Measurements from ENCODE around the gene PLK1.
"Not testable (repeated sequence)": the region's sequence is repeated elsewhere in the genome, so short reads cannot be mapped to it uniquely, and the experiment has no call there.

Gene PLK1

GRCh38 chr16:23729503-23730424 lies 51.1 kb downstream of the PLK1 start:
- Histone ChIP-seq H3K36me3 (ENCODE audit: control insufficient read depth, insufficient read depth, low read length) (no peaks in the 10 kb centered on the region), H3K4me3 (replicated peaks; ENCODE audit: low read depth, low read length) (no peak overlapping the region), H3K27me3 (replicated peaks; ENCODE audit: control insufficient read depth, insufficient read depth, low read length) (no peaks in the 10 kb centered on the region)
- no peak for DNase-seq (ENCODE audit: extremely low read depth, insufficient read length)
- no peak for TF ChIP-seq CTCF (IDR thresholded peaks at IDR 0.05; ENCODE audit: insufficient read depth, low read length, poor library complexity, severe bottlenecking)

DNA sequence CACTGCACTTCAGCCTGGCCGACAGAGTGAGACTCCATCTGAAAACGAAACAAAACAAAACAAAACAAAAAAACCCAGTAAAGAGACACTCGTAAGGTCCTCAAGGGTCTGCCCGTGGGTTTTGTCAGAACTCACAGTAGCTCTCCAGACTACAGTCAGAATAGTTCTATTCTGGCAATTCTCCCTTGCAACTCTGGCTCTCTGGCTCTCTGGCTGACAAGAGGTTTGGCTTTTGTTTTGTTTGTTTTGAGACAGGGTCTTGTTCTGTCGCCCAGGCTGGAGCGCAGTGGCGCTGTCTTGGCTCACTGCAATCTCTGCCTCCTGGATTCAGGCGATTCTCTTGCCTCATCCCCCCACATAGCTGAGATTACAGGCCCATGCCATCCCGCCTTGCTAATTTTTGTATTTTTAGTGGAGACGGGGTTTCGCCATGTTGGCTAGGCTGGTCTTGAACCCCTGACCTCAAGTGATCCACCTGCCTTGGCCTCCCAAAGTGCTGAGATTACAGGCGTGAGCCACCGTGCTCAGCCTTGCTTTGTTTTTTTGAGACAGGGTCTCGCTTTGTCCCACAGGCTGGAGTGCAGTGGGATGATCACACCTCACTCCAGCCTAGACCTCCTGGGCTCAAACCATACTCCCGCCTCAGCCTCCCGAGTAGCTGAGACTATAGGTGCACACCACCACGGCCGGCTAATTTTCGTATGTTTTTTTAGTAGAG lies 55.6 kb downstream of the PLK1 start:
- TF ChIP-seq CTCF (IDR thresholded peaks at IDR 0.05; ENCODE audit: insufficient read depth, low read length, poor library complexity, severe bottlenecking) = no peak

DNA sequence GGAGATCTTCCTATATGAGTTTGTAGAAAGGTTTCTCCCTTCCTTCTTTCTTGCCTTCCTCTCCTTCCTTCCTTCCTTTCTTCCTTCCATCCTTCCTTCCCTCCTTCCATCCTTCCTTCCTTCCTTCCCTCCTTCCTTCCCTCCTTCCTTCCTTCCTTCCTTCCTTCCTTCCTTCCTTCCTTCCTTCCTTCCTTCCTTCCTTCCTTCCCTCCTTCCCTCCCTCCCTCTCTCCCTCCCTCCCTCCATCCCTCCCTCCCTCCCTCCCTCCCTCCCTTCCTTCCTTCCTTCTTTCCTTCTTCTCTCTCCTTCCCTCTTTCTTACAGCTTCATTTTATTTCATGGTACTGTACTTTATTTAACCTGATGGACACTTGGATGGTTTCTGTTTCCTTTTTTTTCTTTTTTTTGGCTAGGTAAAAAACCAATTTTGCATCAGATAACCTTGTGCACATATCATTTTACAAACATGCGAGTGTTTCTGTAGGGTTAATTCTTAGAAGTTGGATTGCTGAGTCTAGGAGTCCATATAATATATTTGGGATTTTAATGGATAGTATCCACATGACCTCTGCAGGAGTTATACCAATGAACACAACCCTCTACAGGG lies 58.8 kb downstream of the PLK1 start:
- DNase-seq (ENCODE audit: extremely low read depth, insufficient read length); H3K4me3 ChIP-seq (replicated peaks; ENCODE audit: low read depth, low read length); H3K27me3 ChIP-seq (replicated peaks; ENCODE audit: control insufficient read depth, insufficient read depth, low read length); H3K36me3 ChIP-seq (ENCODE audit: control insufficient read depth, insufficient read depth, low read length): not testable (repeated sequence)

More for the DNA sequence above, 55.6 kb downstream of the PLK1 start:
- Histone ChIP-seq H3K36me3 (ENCODE audit: control insufficient read depth, insufficient read depth, low read length) (no peaks in the 10 kb centered on the region), H3K27me3 (replicated peaks; ENCODE audit: control insufficient read depth, insufficient read depth, low read length) (no peaks in the 10 kb centered on the region), H3K4me3 (replicated peaks; ENCODE audit: low read depth, low read length) (no peak overlapping the region)
- DNase-seq (ENCODE audit: extremely low read depth, insufficient read length) = no peak

GRCh38 chr16:23739516-23739915 lies 60.8 kb downstream of the PLK1 start:
- Histone ChIP-seq H3K27me3 (replicated peaks; ENCODE audit: control insufficient read depth, insufficient read depth, low read length) (no peaks in the 10 kb centered on the region), H3K36me3 (ENCODE audit: control insufficient read depth, insufficient read depth, low read length) (no peaks in the 10 kb centered on the region), H3K4me3 (replicated peaks; ENCODE audit: low read depth, low read length) (no peak overlapping the region)
- no peak for DNase-seq (ENCODE audit: extremely low read depth, insufficient read length)
- no peak for TF ChIP-seq CTCF (IDR thresholded peaks at IDR 0.05; ENCODE audit: insufficient read depth, low read length, poor library complexity, severe bottlenecking)

All from GM06990 (cell line).